ENCODE results near the gene TIMP2. TPM values are rescaled to one million over a fixed set of nuclear protein-coding genes. Genes with fewer than 3 reads are reported as not detected.

Gene TIMP2
- total RNA-seq, 4 donors from 2014 or later: 172 to 315 (median 211) TPM

GRCh38 chr17:78971756-78972506 lies 46.7 kb upstream of the TIMP2 start:
- ATAC-seq: no peak
- peak overlapping the region in 3 of 4 donors; percentile 38 to 79 (median 43) for H3K27ac ChIP-seq

GRCh38 chr17:78970834-78971755 lies 45.9 kb upstream of the TIMP2 start:
- H3K27ac ChIP-seq: peak overlapping the region in 3 of 4 donors; percentile 38 to 79 (median 43)
- ATAC-seq: peak; percentile 31
- peaks cover 0 to 53% (median 23%) of the 10 kb centered on the region in 3 donors for H3K4me1 ChIP-seq

More at GRCh38 chr17:78971756-78972506, 46.7 kb upstream of the TIMP2 start:
- H3K9me3 ChIP-seq: no peaks in the 10 kb centered on the region
- peaks cover 0 to 52% of the 10 kb centered on the region in 2 donors for H3K36me3 ChIP-seq
- no peaks in the 10 kb centered on the region for H3K27me3 ChIP-seq
- no peak overlapping the region for H3K4me3 ChIP-seq
- WGBS, 2 donors (ENCODE audit: low coverage in 1 of 2): 77 to 80% methylated on average over 4 to 5 of the region's 22 CpGs
- H3K4me1 ChIP-seq: peaks cover 0 to 61% (median 29%) of the 10 kb centered on the region in 3 donors
- no peak for TF ChIP-seq CTCF (IDR thresholded peaks at IDR 0.05)
- TF ChIP-seq EP300 (IDR thresholded peaks at IDR 0.05): no peak
- no peak for TF ChIP-seq POLR2A (IDR thresholded peaks at IDR 0.05)
- TF ChIP-seq POLR2AphosphoS5 (IDR thresholded peaks at IDR 0.05): no peak

GRCh38 chr17:78969865-78970264 lies 44.7 kb upstream of the TIMP2 start:
- Histone ChIP-seq H3K27ac (no peak overlapping the region), H3K9me3 (no peaks in the 10 kb centered on the region), H3K4me3 (no peak overlapping the region), H3K36me3 (peaks cover 0 to 56% of the 10 kb centered on the region in 2 donors), H3K27me3 (no peaks in the 10 kb centered on the region), H3K4me1 (peaks cover 0 to 41% (median 18%) of the 10 kb centered on the region in 3 donors)
- WGBS, 2 donors (ENCODE audit: low coverage in 1 of 2): no CpG with 5 or more reads among the region's 9 CpGs
- TF ChIP-seq POLR2A (IDR thresholded peaks at IDR 0.05) (no peak), CTCF (IDR thresholded peaks at IDR 0.05) (no peak), POLR2AphosphoS5 (IDR thresholded peaks at IDR 0.05) (no peak), EP300 (IDR thresholded peaks at IDR 0.05) (no peak)
- no peak for ATAC-seq

More at GRCh38 chr17:78970834-78971755, 45.9 kb upstream of the TIMP2 start:
- Histone ChIP-seq H3K9me3 (no peaks in the 10 kb centered on the region), H3K36me3 (peaks cover 0 to 56% of the 10 kb centered on the region in 2 donors), H3K4me3 (no peak overlapping the region), H3K27me3 (no peaks in the 10 kb centered on the region)
- no peak for TF ChIP-seq POLR2A (IDR thresholded peaks at IDR 0.05)
- TF ChIP-seq CTCF (IDR thresholded peaks at IDR 0.05): peak in 3 of 4 experiments; percentile 90 to 93 (median 92)
- 20 to 48% methylated on average over 10 to 13 of the region's 33 CpGs for WGBS, 2 donors (ENCODE audit: low coverage in 1 of 2)

GRCh38 chr17:78967782-78968362 lies 42.7 kb upstream of the TIMP2 start:
- WGBS, 2 donors (ENCODE audit: low coverage in 1 of 2): 82 to 92% methylated on average over 3 to 15 of the region's 21 CpGs
- TF ChIP-seq POLR2A (IDR thresholded peaks at IDR 0.05) (no peak), POLR2AphosphoS5 (IDR thresholded peaks at IDR 0.05) (no peak), EP300 (IDR thresholded peaks at IDR 0.05) (no peak), CTCF (IDR thresholded peaks at IDR 0.05) (no peak)
- H3K9me3 ChIP-seq: no peaks in the 10 kb centered on the region

More at GRCh38 chr17:78967782-78968362, 42.7 kb upstream of the TIMP2 start:
- ATAC-seq: no peak
- H3K4me3 ChIP-seq: no peak overlapping the region
- H3K4me1 ChIP-seq: peaks cover 0 to 21% (median 9%) of the 10 kb centered on the region in 3 donors
- H3K27ac ChIP-seq: no peak overlapping the region
- peaks cover 0 to 56% of the 10 kb centered on the region in 2 donors for H3K36me3 ChIP-seq
- H3K27me3 ChIP-seq: no peaks in the 10 kb centered on the region

All from gastroesophageal sphincter (tissue), 4 donors.